HUES64 (cell line): ENCODE results near the gene HNRNPF. TPM values are rescaled to one million over a fixed set of nuclear protein-coding genes. Genes with fewer than 3 reads are reported as not detected.
"Not testable (repeated sequence)": the region's sequence is repeated elsewhere in the genome, so short reads cannot be mapped to it uniquely, and the experiment has no call there.

Experiments
- H3K27ac ChIP-seq: 2 replicates; pipeline ENCODE4 v1.7.0; 2013; ENCODE audit warnings: low read depth, low read length, inconsistent platforms
- H3K27me3 ChIP-seq: 2 replicates; pipeline ENCODE4 v1.6.1; 2013; ENCODE audit warnings: mild to moderate bottlenecking, low read length; ENCODE audit not compliant: insufficient read depth
- H3K36me3 ChIP-seq: 2 replicates; pipeline ENCODE4 v1.6.1; 2013; ENCODE audit warnings: mild to moderate bottlenecking, low read length; ENCODE audit not compliant: insufficient read depth
- H3K4me1 ChIP-seq: 2 replicates; pipeline ENCODE4 v1.6.1; 2013; ENCODE audit warnings: mild to moderate bottlenecking, low read length, moderate library complexity; ENCODE audit not compliant: insufficient read depth
- H3K4me3 ChIP-seq: 2 replicates; pipeline ENCODE4 v1.5.1; 2013; ENCODE audit warnings: mild to moderate bottlenecking, low read length, moderate library complexity
- H3K9ac ChIP-seq: 2 replicates; pipeline ENCODE4 v1.6.1; 2013; ENCODE audit warnings: mild to moderate bottlenecking, low read depth, low read length
- H3K9me3 ChIP-seq: 2 replicates; pipeline ENCODE4 v1.6.1; 2013; ENCODE audit warnings: low read depth, low read length; ENCODE audit not compliant: insufficient read depth
- WGBS: fragments of 150-250, 120-280 bp; methylation state at CpG from one replicate; pipeline ENCODE4 v1.1.7; 2013; ENCODE audit warnings: missing lambda C conversion rate; 5-methylcytosine and 5-hydroxymethylcytosine counted together
- polyA plus RNA-seq, 2 experiments: library from polyadenylated mRNA; stranded (reverse); fragments of 50-300 nt; gene quantifications; one replicate each; pipeline ENCODE4 v1.2.3, GENCODE V29; 2013

Gene HNRNPF
- polyA plus RNA-seq (2013, experiment 1 of 2), result 295 TPM
- polyA plus RNA-seq (2013, experiment 2 of 2), result 272 TPM

- peaks cover 19% of the 10 kb centered on the region for H3K4me1 ChIP-seq
- peak within 1 kb of the TSS; percentile 88 for H3K4me3 ChIP-seq
- peak within 1 kb of the TSS; percentile 97 for H3K9ac ChIP-seq
- WGBS, result under 1% methylated on average over 68 of the region's 68 CpGs
- no peaks in the 10 kb centered on the region for H3K9me3 ChIP-seq
- no peaks in the 10 kb centered on the region for H3K36me3 ChIP-seq
- H3K27ac ChIP-seq, result peak within 1 kb of the TSS; percentile 100
- H3K27me3 ChIP-seq, result no peaks in the 10 kb centered on the region
These were observed at the start of gene HNRNPF for GRCh38 chr10:43408710-43409384. Gene HNRNPF (minus strand): TSS chr10:43409186. CDS start chr10:43387884, 21,302 bp downstream.

GRCh38 chr10:43458227-43458626, 49.2 kb upstream of the HNRNPF start:
- H3K36me3 ChIP-seq, result no peaks in the 10 kb centered on the region
- peaks cover 12% of the 10 kb centered on the region for H3K4me1 ChIP-seq
- H3K9ac ChIP-seq, result no peak overlapping the region
- no peaks in the 10 kb centered on the region for H3K9me3 ChIP-seq
- WGBS, result 21% methylated on average over 3 of the region's 3 CpGs
- H3K27ac ChIP-seq, result peak overlapping the region; percentile 69; the same call in 1 of the 2 replicates
- no peaks in the 10 kb centered on the region for H3K27me3 ChIP-seq
- H3K4me3 ChIP-seq, result no peak overlapping the region; the same call in 1 of the 2 replicates

GRCh38 chr10:43456561-43456960, 47.6 kb upstream of the HNRNPF start:
- not testable (repeated sequence) for H3K9ac ChIP-seq, H3K27ac ChIP-seq

GRCh38 chr10:43454025-43454424, 45.0 kb upstream of the HNRNPF start:
- H3K4me1 ChIP-seq, result peaks cover 12% of the 10 kb centered on the region
- 93% methylated on average over 9 of the region's 9 CpGs for WGBS
- H3K9ac ChIP-seq, H3K27ac ChIP-seq, H3K36me3 ChIP-seq, H3K9me3 ChIP-seq, H3K27me3 ChIP-seq, H3K4me3 ChIP-seq: not testable (repeated sequence)

More at GRCh38 chr10:43456561-43456960, 47.6 kb upstream of the HNRNPF start:
- not testable (repeated sequence) for H3K9me3 ChIP-seq, H3K27me3 ChIP-seq, H3K36me3 ChIP-seq, H3K4me3 ChIP-seq
- H3K4me1 ChIP-seq, result peaks cover 12% of the 10 kb centered on the region
- WGBS, result 96% methylated on average over 15 of the region's 15 CpGs

GRCh38 chr10:43453266-43453831, 44.4 kb upstream of the HNRNPF start:
- peaks cover 5% of the 10 kb centered on the region for H3K4me1 ChIP-seq
- no peaks in the 10 kb centered on the region for H3K36me3 ChIP-seq
- 94% methylated on average over 4 of the region's 4 CpGs for WGBS
- no peak overlapping the region for H3K9ac ChIP-seq
- no peak overlapping the region for H3K27ac ChIP-seq
- no peak overlapping the region for H3K4me3 ChIP-seq
- no peaks in the 10 kb centered on the region for H3K9me3 ChIP-seq
- H3K27me3 ChIP-seq, result no peaks in the 10 kb centered on the region

GRCh38 chr10:43452356-43452914, 43.4 kb upstream of the HNRNPF start:
- Histone ChIP-seq H3K27me3 (no peaks in the 10 kb centered on the region), H3K9me3 (no peaks in the 10 kb centered on the region), H3K9ac (no peak overlapping the region), H3K4me3 (no peak overlapping the region), H3K36me3 (no peaks in the 10 kb centered on the region), H3K27ac (no peak overlapping the region), H3K4me1 (no peaks in the 10 kb centered on the region)
- 97% methylated on average over 4 of the region's 4 CpGs for WGBS

GRCh38 chr10:43448742-43449141, 39.8 kb upstream of the HNRNPF start:
- no peak overlapping the region for H3K4me3 ChIP-seq
- WGBS, result 86% methylated on average over 1 of the region's 2 CpGs
- no peaks in the 10 kb centered on the region for H3K36me3 ChIP-seq
- H3K27ac ChIP-seq, result no peak overlapping the region
- H3K27me3 ChIP-seq, result no peaks in the 10 kb centered on the region
- peaks cover 5% of the 10 kb centered on the region; the same call in 1 of the 2 replicates for H3K9me3 ChIP-seq
- no peak overlapping the region for H3K9ac ChIP-seq
- no peaks in the 10 kb centered on the region for H3K4me1 ChIP-seq

- H3K27ac ChIP-seq, H3K27me3 ChIP-seq, H3K4me1 ChIP-seq, H3K9ac ChIP-seq, H3K36me3 ChIP-seq, H3K4me3 ChIP-seq, H3K9me3 ChIP-seq: not testable (repeated sequence)
- WGBS, result 94% methylated on average over 53 of the region's 53 CpGs
These were observed 37.4 kb upstream of the HNRNPF start for GRCh38 chr10:43446219-43447017.

- Histone ChIP-seq H3K27me3 (no peaks in the 10 kb centered on the region), H3K9me3 (peaks cover 5% of the 10 kb centered on the region; the same call in 1 of the 2 replicates), H3K36me3 (no peaks in the 10 kb centered on the region), H3K9ac (no peak overlapping the region), H3K4me1 (no peaks in the 10 kb centered on the region), H3K27ac (no peak overlapping the region), H3K4me3 (no peak overlapping the region)
- WGBS, result 90% methylated on average over 2 of the region's 2 CpGs
These were observed 36.0 kb upstream of the HNRNPF start for GRCh38 chr10:43444897-43445466.

- Histone ChIP-seq H3K27ac (no peak overlapping the region), H3K36me3 (no peaks in the 10 kb centered on the region), H3K4me3 (no peak overlapping the region), H3K4me1 (no peaks in the 10 kb centered on the region), H3K9ac (no peak overlapping the region), H3K27me3 (no peaks in the 10 kb centered on the region), H3K9me3 (peaks cover 5% of the 10 kb centered on the region; the same call in 1 of the 2 replicates)
- 91% methylated on average over 6 of the region's 7 CpGs for WGBS
These were observed 35.3 kb upstream of the HNRNPF start for GRCh38 chr10:43444323-43444722.
